ENCODE results near the gene ABCA10.
"Not testable (repeated sequence)": the region's sequence is repeated elsewhere in the genome, so short reads cannot be mapped to it uniquely, and the experiment has no call there.

Gene ABCA10

DNA sequence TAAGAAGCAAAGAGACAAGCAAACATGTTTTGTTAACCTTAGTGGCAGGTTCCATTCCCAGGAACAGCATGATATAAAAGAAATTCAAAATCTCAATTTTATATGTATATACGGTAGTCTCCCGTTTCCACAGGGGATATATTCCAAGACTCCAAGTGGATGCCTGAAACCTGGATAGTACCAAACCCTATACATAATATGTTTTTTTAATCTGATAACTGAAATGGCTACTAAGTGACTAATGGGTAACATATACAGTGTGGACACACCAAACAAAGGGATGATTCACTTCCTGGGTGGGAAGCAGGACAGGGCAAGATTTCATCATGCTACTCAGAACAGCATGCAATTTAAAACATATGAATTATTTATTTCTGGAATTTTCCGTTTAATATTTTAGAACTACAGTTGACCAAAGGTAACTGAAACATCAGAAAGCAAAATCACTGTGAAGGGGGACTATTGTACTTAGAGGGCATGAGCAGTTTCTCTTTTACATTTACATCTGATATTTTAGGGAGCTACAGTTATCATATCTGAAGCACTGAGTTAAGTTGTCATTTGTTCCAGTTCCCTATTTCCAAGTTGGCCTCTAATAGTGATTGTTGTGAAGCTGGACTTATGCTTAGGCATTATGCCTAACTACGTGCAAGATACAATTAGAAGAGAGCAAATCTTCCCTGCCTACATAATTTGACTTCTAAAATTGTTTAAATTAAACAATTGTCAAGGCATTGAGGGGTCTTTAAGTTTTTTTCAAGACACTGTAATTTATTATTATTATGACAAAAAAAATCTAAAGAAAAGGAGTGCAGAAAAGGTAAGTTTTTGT lies 52.8 kb downstream of the ABCA10 start:
- Histone ChIP-seq H3K27me3 (ENCODE audit: control insufficient read depth, insufficient read depth, low read length) (no peaks in the 10 kb centered on the region), H3K4me3 (ENCODE audit: low read length) (no peak overlapping the region), H3K27ac (ENCODE audit: low read depth, low read length) (no peak overlapping the region), H3K36me3 (ENCODE audit: control insufficient read depth, insufficient read depth, low read length) (no peaks in the 10 kb centered on the region), H3K4me1 (ENCODE audit: control insufficient read depth, insufficient read depth, low read length) (no peaks in the 10 kb centered on the region), H3K9ac (ENCODE audit: low read length) (no peak overlapping the region)

DNA sequence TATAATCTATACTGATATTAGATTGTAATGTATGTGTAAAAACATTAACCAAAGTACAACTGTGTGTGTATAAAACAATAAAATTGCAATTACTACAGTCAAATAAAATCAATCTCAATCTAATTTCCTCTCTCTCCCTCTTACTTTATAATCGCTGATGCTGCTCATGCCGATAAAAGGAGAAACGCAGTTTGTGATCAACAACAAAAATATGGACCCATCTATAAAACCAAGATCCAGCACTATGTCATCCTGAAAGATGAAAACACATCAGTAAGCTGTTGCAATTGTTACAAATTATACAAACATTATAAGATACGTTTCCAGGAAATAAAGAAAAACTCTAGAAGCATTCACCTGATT lies 53.4 kb downstream of the ABCA10 start:
- no peak overlapping the region for H3K27ac ChIP-seq (ENCODE audit: low read depth, low read length)

DNA sequence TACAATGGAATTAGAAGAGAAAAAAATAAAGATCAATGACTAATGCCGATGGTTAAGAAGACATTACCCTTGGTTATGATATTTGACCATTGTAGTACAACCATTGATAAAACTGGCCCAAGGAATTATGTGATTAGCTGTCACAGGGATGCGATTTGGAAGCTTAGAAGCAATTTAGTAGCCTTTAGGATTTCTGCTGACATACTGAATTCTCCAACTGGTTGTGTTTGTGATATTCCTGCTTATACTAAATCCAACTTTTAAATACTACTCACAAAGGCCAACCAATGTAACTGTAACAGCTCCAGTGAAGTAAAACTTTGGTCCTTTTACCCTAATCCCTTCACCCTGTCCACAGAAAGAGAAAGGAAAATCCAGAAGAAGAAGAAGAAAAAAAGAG lies 55.5 kb downstream of the ABCA10 start:
- Histone ChIP-seq H3K4me3 (ENCODE audit: low read length) (no peak overlapping the region), H3K4me1 (ENCODE audit: control insufficient read depth, insufficient read depth, low read length) (no peaks in the 10 kb centered on the region), H3K9ac (ENCODE audit: low read length) (no peak overlapping the region), H3K27ac (ENCODE audit: low read depth, low read length) (no peak overlapping the region), H3K36me3 (ENCODE audit: control insufficient read depth, insufficient read depth, low read length) (no peaks in the 10 kb centered on the region), H3K27me3 (ENCODE audit: control insufficient read depth, insufficient read depth, low read length) (no peaks in the 10 kb centered on the region)

More for the DNA sequence above, 53.4 kb downstream of the ABCA10 start:
- Histone ChIP-seq H3K27me3 (ENCODE audit: control insufficient read depth, insufficient read depth, low read length) (no peaks in the 10 kb centered on the region), H3K4me3 (ENCODE audit: low read length) (no peak overlapping the region), H3K9ac (ENCODE audit: low read length) (no peak overlapping the region), H3K4me1 (ENCODE audit: control insufficient read depth, insufficient read depth, low read length) (no peaks in the 10 kb centered on the region), H3K36me3 (ENCODE audit: control insufficient read depth, insufficient read depth, low read length) (no peaks in the 10 kb centered on the region)

DNA sequence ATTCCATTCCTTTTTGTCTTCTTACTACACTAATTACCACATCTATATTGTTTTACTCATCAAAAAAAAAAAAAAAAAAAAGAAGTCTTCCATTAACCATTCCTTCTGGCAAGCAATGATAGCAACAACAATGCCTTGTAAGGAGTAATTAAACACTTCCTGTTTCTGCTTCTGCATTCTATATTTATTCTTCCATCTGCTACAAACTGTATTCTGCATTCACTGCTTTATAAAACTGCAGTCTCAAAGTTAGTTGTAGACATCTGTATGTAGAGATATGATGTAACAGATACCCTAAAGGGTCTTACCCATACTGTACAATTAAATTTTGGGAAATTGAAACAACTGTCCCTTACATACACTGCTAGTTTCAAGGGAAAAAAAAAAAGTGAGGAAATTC lies 58.2 kb downstream of the ABCA10 start:
- H3K27ac ChIP-seq (ENCODE audit: low read depth, low read length), result no peak overlapping the region
- H3K9ac ChIP-seq (ENCODE audit: low read length), result no peak overlapping the region
- H3K4me1 ChIP-seq (ENCODE audit: control insufficient read depth, insufficient read depth, low read length), result no peaks in the 10 kb centered on the region
- H3K4me3 ChIP-seq (ENCODE audit: low read length), result no peak overlapping the region
- H3K27me3 ChIP-seq (ENCODE audit: control insufficient read depth, insufficient read depth, low read length), result no peaks in the 10 kb centered on the region
- H3K36me3 ChIP-seq (ENCODE audit: control insufficient read depth, insufficient read depth, low read length), result no peaks in the 10 kb centered on the region

DNA sequence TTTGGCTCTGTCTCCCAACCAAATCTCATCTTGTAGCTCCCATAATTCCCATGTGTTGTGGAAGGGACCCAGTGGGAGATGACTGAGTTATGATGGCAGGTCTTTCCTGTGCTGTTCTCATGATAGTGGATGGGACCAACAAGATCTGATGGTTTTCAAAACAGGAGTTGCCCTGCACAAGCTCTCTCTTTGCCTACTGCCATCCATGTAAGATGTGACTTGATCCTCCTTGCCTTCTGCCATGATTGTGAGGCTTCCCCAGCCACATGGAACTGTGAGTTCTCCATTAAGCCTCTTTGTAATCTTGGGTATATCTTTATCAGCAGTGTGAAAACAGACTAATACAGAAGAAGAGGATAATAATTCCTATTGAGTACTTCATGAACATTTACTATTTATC lies 60.0 kb downstream of the ABCA10 start:
- not testable (repeated sequence) for H3K27me3 ChIP-seq (ENCODE audit: control insufficient read depth, insufficient read depth, low read length); H3K36me3 ChIP-seq (ENCODE audit: control insufficient read depth, insufficient read depth, low read length); H3K4me1 ChIP-seq (ENCODE audit: control insufficient read depth, insufficient read depth, low read length); H3K4me3 ChIP-seq (ENCODE audit: low read length); H3K27ac ChIP-seq (ENCODE audit: low read depth, low read length); H3K9ac ChIP-seq (ENCODE audit: low read length)

DNA sequence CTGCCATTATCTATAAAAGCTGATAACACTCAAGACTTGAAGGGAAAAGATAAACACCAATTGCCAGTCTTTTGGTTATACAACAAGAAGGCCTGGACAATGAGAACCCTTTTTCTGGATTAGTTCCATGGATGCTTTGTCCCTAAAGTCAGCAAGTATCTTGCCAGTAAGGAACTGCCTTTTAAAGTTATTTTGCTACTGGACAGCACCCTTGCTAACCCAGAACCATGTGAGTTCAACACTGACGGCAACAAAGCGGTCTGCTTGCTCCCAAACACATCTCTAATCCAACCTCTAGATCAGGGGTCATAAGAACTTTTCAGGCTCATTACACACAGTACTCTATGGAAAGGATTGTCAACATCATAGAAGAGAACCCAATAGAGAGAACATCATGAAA lies 61.7 kb downstream of the ABCA10 start:
- H3K27ac ChIP-seq (ENCODE audit: low read depth, low read length), result no peak overlapping the region
- H3K27me3 ChIP-seq (ENCODE audit: control insufficient read depth, insufficient read depth, low read length), result no peaks in the 10 kb centered on the region
- no peaks in the 10 kb centered on the region for H3K36me3 ChIP-seq (ENCODE audit: control insufficient read depth, insufficient read depth, low read length)
- H3K4me3 ChIP-seq (ENCODE audit: low read length), result no peak overlapping the region
- H3K9ac ChIP-seq (ENCODE audit: low read length), result no peak overlapping the region
- H3K4me1 ChIP-seq (ENCODE audit: control insufficient read depth, insufficient read depth, low read length), result no peaks in the 10 kb centered on the region

DNA sequence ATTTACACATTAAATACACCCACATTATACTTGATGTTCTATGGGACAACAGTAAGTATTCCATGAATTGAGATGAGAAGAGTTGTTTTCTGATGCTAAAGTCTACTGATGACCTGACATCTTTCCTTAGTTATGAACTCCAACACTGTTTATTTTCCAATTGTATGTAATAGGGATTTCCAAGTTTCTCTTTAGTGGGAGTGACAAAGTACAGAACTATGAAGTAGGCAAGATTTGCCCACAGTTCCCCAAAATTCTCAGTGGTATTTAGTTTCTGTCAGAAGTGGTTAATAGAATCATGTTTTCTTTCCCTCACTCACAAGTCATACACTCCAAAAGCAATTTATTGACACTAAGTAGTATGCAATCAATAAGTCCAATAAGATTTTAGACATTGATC lies 64.4 kb downstream of the ABCA10 start:
- Histone ChIP-seq H3K27ac (ENCODE audit: low read depth, low read length) (no peak overlapping the region), H3K27me3 (ENCODE audit: control insufficient read depth, insufficient read depth, low read length) (no peaks in the 10 kb centered on the region), H3K9ac (ENCODE audit: low read length) (no peak overlapping the region), H3K4me1 (ENCODE audit: control insufficient read depth, insufficient read depth, low read length) (no peaks in the 10 kb centered on the region), H3K4me3 (ENCODE audit: low read length) (no peak overlapping the region), H3K36me3 (ENCODE audit: control insufficient read depth, insufficient read depth, low read length) (no peaks in the 10 kb centered on the region)

DNA sequence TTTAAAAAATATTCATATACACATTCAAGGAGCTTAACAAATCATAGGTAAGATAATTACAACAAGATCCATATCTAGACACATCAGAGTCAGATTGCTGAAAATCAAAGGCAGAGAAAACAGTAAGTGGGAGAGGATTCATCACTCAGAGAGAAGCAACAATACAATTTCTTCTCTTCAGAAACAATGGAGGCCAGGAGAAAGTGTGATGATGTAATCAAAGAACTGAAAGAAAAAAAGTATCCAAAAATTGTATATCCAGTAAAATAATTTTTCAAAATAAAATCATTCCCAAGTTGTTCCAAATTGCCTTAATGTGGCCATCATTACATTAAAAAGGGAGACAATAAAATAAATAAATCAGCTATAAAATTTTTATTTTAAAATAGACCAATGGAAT lies 69.2 kb downstream of the ABCA10 start:
- Histone ChIP-seq H3K36me3 (ENCODE audit: control insufficient read depth, insufficient read depth, low read length) (no peaks in the 10 kb centered on the region), H3K4me1 (ENCODE audit: control insufficient read depth, insufficient read depth, low read length) (no peaks in the 10 kb centered on the region), H3K27ac (ENCODE audit: low read depth, low read length) (no peak overlapping the region)

DNA sequence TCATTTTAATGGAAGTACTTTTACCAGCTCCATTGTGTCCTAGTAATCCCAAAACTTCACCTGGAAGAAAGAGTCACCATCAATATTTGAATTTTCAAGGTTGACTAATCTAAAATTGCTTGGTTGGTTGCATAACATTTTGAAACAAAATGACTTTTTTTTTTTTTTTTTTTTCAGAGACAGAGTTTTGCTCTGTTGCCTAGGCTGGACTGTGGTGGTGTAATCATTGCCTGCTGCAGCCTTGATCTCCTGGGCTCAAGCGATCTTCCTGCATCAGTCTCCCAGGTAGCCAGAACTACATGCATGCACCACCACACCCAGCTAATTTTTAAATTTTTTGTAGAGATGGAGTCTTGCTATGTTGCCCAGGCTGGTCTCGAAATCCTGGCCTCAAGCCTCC lies 74.4 kb downstream of the ABCA10 start:
- H3K27ac ChIP-seq (ENCODE audit: low read depth, low read length), result no peak overlapping the region
- no peak overlapping the region for H3K4me3 ChIP-seq (ENCODE audit: low read length)
- no peaks in the 10 kb centered on the region for H3K36me3 ChIP-seq (ENCODE audit: control insufficient read depth, insufficient read depth, low read length)
- H3K4me1 ChIP-seq (ENCODE audit: control insufficient read depth, insufficient read depth, low read length), result no peaks in the 10 kb centered on the region
- no peak overlapping the region for H3K9ac ChIP-seq (ENCODE audit: low read length)
- no peaks in the 10 kb centered on the region for H3K27me3 ChIP-seq (ENCODE audit: control insufficient read depth, insufficient read depth, low read length)

More for the DNA sequence above, 69.2 kb downstream of the ABCA10 start:
- no peaks in the 10 kb centered on the region for H3K27me3 ChIP-seq (ENCODE audit: control insufficient read depth, insufficient read depth, low read length)
- H3K9ac ChIP-seq (ENCODE audit: low read length), result no peak overlapping the region
- no peak overlapping the region for H3K4me3 ChIP-seq (ENCODE audit: low read length)

DNA sequence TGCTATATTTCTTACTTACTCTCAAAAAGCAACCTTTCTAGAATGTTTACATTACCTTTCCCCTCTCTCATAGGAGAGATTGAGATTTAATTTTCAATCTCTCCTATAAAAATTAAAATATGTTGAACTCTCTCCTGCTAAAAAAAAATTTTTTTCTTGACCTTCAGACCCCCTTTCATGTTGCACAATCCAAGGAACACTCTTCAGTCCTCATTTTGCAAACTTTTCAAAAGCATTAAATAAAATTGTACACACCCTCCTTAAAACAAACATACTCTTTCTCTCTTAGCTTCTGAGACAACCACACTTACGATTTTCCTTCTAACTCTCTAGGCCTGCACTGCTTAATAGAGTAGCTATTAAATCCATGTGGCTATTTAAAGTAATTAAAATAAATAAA lies 78.3 kb downstream of the ABCA10 start:
- no peaks in the 10 kb centered on the region for H3K4me1 ChIP-seq (ENCODE audit: control insufficient read depth, insufficient read depth, low read length)
- no peaks in the 10 kb centered on the region for H3K27me3 ChIP-seq (ENCODE audit: control insufficient read depth, insufficient read depth, low read length)
- no peak overlapping the region for H3K9ac ChIP-seq (ENCODE audit: low read length)
- H3K36me3 ChIP-seq (ENCODE audit: control insufficient read depth, insufficient read depth, low read length), result no peaks in the 10 kb centered on the region
- H3K27ac ChIP-seq (ENCODE audit: low read depth, low read length), result no peak overlapping the region
- no peak overlapping the region for H3K4me3 ChIP-seq (ENCODE audit: low read length)

DNA sequence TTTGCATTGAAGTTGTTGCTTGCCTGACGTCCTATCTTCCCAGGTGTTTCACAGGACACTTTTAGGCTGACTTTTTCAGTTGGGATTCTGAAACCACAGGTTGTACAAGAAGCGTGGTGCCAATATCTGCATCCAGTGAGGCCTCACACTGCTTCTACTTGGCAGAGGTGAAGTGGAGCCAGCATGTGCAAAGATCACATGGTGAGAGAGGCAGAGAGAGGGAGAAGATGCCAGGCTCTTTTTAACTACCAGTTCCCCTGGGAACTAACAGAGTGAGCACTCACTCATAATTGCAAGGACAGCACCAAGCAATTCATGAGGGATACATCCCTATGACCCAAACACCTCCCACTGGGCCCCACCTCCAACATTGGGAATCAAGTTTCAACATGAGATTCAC lies 81.2 kb downstream of the ABCA10 start:
- no peak overlapping the region for H3K9ac ChIP-seq (ENCODE audit: low read length)
- no peaks in the 10 kb centered on the region for H3K27me3 ChIP-seq (ENCODE audit: control insufficient read depth, insufficient read depth, low read length)
- H3K27ac ChIP-seq (ENCODE audit: low read depth, low read length), result no peak overlapping the region
- no peaks in the 10 kb centered on the region for H3K36me3 ChIP-seq (ENCODE audit: control insufficient read depth, insufficient read depth, low read length)
- H3K4me1 ChIP-seq (ENCODE audit: control insufficient read depth, insufficient read depth, low read length), result no peaks in the 10 kb centered on the region
- H3K4me3 ChIP-seq (ENCODE audit: low read length), result no peak overlapping the region

DNA sequence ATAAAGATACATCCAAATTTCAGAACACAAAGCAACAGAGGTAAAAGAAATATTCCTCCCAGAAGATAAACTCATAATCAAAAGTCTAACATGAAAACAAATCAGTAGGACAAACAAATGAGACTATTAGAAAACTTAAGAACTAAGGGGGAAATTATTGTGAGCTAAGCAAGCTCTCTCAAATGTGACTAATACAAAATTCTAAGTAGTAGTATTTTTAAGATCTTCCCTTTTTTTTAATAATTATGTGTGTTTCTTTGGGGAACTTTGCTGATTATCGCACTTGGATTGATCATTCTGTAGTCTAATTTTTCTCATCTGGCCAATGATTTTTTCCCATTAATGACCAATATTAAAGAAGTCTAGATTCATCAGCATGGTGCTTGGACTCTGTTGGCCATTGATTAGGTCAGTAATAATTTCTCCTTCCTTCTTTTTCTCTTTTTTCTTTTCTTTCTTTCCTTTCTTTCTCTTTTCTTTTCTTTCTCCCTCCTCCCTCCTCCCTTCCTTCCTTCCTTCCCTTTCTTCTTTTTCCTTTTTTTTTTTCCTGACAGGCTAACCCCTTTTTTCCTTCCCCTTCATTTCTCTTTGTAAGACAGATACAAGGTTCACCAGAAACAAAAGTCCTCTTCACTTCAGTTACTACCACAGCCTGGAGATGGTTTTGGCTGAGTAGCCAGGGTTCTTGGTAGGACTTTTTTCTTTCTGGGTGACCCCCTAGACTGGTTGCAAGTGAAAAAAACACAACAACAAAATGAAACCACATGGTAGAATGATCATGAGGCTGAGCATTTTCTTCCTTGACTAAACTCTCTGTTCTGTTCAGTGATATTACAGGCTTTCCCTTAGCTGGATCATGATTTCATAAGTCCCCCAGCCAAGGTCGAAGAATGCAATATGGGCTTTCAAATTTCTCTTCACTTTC lies 84.0 kb downstream of the ABCA10 start:
- H3K9ac ChIP-seq (ENCODE audit: low read length), result no peak overlapping the region
- no peaks in the 10 kb centered on the region for H3K4me1 ChIP-seq (ENCODE audit: control insufficient read depth, insufficient read depth, low read length)
- H3K4me3 ChIP-seq (ENCODE audit: low read length), result no peak overlapping the region
- no peak overlapping the region for H3K27ac ChIP-seq (ENCODE audit: low read depth, low read length)
- H3K36me3 ChIP-seq (ENCODE audit: control insufficient read depth, insufficient read depth, low read length), result no peaks in the 10 kb centered on the region
- H3K27me3 ChIP-seq (ENCODE audit: control insufficient read depth, insufficient read depth, low read length), result no peaks in the 10 kb centered on the region
